GM21423 (cell line): ENCODE measurements around the gene PITPNC1.
"Not testable (repeated sequence)": the region's sequence is repeated elsewhere in the genome, so short reads cannot be mapped to it uniquely, and the experiment has no call there.

Experiments used
- ATAC-seq: cut with Tn5 transposase; IDR thresholded peaks from one replicate; pipeline ENCODE4 v1.9.1; 2021; ENCODE audit warnings: mild to moderate bottlenecking, moderate library complexity; ENCODE audit not compliant: unreplicated experiment

The PITPNC1 gene

DNA sequence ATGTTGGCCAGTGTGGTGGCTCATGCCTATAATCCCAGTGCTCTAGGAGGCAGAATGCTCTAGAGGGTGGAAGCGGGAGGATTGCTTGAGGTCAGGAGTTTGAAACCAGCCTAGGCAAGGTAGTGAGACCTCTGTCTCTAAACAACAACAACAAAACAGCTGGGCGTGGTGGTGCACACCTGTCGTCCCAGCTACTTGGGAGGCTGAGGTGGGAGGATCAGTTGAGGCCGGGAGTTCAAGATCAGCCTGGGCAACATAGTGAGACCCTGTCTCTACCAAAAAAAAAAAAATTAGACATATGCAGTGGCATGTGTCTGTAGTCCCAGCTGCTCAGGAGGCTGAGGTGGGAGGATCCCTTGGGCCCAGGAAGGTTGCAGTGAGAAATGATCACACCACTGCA is 53.4 kb downstream of the PITPNC1 start:
- not testable (repeated sequence) for ATAC-seq

GRCh38 chr17:67431249-67432015 is 54.4 kb downstream of the PITPNC1 start:
- no peak for ATAC-seq

DNA sequence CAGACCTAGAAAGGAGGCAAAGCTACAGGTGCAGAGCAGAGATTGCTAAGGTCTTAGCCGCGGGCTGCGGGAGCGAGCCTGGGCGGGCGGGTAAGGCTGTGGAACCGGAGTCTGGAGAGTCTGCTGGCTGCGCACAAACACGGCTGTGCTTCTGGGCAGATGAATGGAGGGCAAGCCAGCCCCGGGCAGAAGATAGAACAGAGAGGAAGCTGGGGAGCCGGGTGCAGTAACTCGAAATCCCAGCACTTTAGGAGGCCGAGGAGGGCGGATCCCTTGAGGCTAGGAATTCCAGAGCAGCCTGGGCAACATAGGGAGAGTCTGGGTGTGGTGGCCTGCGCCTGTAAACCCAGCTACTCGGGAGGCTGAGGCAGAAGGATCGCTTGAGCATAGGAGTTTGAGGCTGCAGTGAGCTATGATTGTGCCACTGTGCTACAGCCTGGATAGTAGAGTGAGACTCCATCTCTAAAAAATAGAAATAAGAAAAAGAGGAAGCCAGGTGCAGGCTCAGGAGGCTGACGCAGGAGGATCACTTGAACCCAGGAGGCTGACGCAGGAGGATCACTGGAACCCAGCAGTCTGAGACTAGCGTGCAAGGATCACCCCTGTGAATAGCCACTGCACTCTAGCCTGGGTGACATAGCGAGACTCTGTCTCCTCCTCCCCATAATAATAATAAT is 56.3 kb downstream of the PITPNC1 start:
- no peak for ATAC-seq

GRCh38 chr17:67434061-67434525 is 57.0 kb downstream of the PITPNC1 start:
- no peak for ATAC-seq

DNA sequence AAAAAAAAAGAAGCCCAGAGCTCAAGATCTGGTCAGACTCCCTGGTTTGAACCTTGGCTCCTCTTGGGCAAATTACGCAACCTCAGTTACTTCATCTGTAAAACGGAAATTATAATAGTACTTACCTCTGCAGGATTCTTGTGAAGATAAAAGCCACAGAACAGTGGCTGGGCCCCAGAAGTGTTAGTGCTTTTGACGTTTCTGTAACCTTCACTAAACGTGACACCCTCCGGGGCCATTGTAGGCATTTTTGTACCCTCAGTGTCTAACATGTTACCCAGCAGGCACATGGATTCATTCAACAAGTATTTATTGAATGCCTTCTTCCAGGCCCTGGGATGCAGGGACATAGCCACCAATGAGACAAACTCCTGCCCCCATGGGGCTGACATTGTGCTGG is 58.0 kb downstream of the PITPNC1 start:
- no peak for ATAC-seq

DNA sequence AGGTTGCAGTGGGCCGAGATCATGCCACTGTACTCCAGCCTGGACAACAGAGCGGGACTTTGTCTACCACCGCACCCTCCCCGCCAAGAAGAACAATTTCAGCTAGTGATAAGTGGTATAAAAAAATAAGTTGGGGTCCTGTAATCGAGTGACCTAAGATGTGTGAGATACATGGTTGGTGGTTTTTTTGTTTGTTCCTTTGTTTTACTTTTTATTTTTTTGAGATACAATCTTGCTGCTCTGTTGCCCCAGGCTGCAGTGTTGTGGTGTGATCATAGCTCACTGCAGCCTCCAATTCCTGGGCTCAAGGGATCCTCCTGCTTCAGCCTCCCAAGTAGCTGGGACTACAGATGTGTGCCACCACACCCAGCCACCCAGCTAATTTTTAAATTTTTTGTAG is 58.7 kb downstream of the PITPNC1 start:
- no peak for ATAC-seq

- ATAC-seq, result no peak
Observed at GRCh38 chr17:67436233-67436632, 59.2 kb downstream of the PITPNC1 start.

DNA sequence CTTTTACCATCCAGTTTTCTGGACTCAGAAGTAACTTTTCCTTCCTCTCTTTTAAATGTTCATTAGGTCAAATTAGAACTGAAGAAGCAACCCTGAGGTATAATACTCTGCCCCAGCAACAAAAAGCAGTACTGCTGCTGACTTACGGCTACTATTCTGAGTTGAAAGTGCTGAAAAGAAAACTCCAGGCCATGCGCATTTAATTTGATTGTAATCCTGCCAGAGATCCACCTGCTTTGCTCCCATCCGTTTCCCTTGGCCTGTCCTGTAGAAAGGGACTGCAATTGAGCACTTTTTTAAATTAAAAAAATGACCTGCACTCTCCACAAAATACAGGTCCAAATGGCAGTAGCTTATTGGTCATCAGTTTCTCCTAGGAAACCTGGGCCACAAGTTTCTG is 61.6 kb downstream of the PITPNC1 start:
- ATAC-seq, result no peak

DNA sequence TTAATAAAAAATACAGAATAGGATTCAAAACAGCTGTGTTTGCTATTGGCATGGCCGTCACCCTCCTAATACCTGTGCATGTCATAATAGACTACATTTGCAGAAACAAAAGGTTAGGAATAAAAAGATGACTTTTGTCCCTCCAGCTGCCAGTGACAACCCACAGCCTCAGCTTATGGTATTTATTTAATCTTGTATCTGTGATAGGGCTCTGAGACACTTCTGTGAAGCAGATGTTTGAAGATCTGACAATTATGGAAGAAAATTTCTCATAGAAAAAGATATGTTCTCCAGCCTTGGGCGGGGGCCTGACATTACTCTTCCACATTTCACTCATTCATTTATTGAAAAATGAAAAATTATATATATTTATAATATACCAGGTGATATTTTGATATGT is 62.2 kb downstream of the PITPNC1 start:
- ATAC-seq, result no peak

- ATAC-seq, result no peak
Observed at GRCh38 chr17:67440277-67441051, 63.4 kb downstream of the PITPNC1 start.

- no peak for ATAC-seq
Observed at GRCh38 chr17:67441052-67441895, 64.2 kb downstream of the PITPNC1 start.

DNA sequence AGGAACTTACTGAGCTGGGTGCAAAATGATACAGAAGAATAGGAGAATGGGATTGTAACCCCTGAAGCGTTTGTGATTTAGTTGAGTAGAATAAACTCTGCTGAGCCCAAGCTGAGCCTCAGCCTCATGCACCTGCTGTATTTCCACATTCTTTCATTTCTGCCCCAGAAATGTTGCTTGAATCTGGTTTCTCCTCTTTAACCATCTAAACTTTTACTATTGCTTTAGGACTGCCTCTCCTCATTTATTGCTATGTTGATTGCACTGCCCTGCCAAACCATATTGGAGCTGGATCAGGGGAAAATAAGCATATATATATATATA is 64.8 kb downstream of the PITPNC1 start:
- no peak for ATAC-seq

GRCh38 chr17:67442787-67443624 is 65.9 kb downstream of the PITPNC1 start:
- ATAC-seq, result no peak

- ATAC-seq, result no peak
Observed at GRCh38 chr17:67443931-67444595, 67.0 kb downstream of the PITPNC1 start.

DNA sequence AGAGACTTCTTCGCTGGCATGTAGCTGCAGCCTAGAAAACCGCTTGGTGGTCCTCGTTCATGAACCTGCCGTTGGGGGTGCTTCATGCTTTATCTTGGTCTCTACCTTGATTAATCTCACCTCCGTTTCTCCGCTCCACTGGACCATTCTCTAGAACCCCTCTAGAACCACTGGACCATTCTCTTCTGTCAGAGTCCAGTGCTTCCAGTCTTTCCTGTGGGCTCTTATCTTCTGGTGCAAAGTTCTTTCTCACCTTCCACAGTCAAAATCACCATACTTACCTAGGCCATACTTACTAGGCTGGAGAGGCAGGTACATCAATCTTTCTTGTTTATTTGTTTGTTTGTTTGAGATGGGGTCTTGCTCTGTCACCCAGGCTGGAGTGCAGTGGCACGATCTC is 71.4 kb downstream of the PITPNC1 start:
- ATAC-seq, result no peak

GRCh38 chr17:67449065-67449464 is 72.0 kb downstream of the PITPNC1 start:
- no peak for ATAC-seq

DNA sequence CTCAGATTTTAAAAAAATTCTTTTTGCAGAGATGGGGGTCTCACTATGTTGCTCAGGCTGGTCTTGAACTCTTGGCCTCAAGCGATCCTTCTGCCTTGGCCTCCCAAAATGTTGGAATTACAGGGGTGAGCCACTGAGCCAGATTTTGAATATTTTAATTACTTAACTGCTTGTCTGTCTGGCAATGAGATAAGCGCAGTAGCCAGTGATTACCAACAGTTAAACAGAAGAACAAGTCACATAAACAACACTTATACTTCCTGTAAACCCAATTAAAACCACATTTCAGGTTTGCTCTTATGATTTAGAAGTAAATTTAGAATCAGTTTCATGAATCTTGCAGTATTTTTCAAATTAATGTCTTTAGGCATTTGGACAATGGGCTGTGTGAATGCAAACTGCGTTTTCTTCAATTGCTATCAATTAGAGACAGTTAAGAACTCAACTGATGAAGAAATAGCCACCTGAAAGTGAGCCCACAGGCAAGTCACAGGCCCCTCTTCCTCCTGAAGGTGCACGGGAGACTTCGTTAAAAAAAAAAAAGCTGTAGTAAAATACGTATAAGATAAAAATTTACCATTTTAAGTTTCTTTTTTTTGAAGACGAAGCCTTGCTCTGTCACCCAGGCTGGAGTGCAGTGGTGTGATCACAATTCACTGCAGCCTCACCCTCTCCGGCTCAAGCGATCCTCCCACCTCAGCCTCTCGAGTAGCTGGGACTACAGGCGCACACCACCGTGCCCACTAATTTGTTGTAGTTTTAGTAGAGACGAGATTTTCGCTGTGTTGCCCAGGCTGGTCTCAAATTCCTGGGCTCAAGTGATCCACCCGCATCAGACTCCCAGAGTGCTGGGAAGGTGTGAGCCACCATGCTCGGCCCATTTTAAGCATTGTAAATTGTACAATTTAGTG is 73.0 kb downstream of the PITPNC1 start:
- no peak for ATAC-seq
